Fibroblast of skin of left biceps (primary cell): ENCODE measurements around the gene LEKR1.

Experiments used
- DNase-seq, 2 experiments: peaks; one replicate each; pipeline ENCODE4 v3.0.0-alpha.2; 2013; ENCODE audit warnings: low read depth in 2 of 2

LEKR1 gene

GRCh38 chr3:157058392-157059071 lies 232.4 kb downstream of the LEKR1 start:
- DNase-seq: no peak

GRCh38 chr3:157059181-157059580 lies 233.0 kb downstream of the LEKR1 start:
- no peak for DNase-seq

GRCh38 chr3:157059661-157060060 lies 233.5 kb downstream of the LEKR1 start:
- no peak for DNase-seq

- DNase-seq: no peak
These were observed 235.1 kb downstream of the LEKR1 start for GRCh38 chr3:157061265-157061664.

- DNase-seq: no peak
These were observed 237.3 kb downstream of the LEKR1 start for GRCh38 chr3:157063469-157063868.

GRCh38 chr3:157063926-157064325 lies 237.8 kb downstream of the LEKR1 start:
- DNase-seq: no peak

GRCh38 chr3:157064402-157064801 lies 238.2 kb downstream of the LEKR1 start:
- no peak for DNase-seq

- DNase-seq: no peak
These were observed 239.0 kb downstream of the LEKR1 start for GRCh38 chr3:157065201-157065600.

- peak; percentile 35 to 38 for DNase-seq
These were observed 240.4 kb downstream of the LEKR1 start for GRCh38 chr3:157066335-157067098.

GRCh38 chr3:157067114-157067513 lies 241.0 kb downstream of the LEKR1 start:
- DNase-seq: no peak

- DNase-seq: no peak
These were observed 243.3 kb downstream of the LEKR1 start for GRCh38 chr3:157069406-157069805.

- DNase-seq: no peak
These were observed 243.9 kb downstream of the LEKR1 start for GRCh38 chr3:157069846-157070677.

GRCh38 chr3:157070678-157070999 lies 244.5 kb downstream of the LEKR1 start:
- DNase-seq: no peak

GRCh38 chr3:157071744-157072525 lies 245.8 kb downstream of the LEKR1 start:
- DNase-seq: no peak

- peak in 1 of 2 experiments; percentile 43 for DNase-seq
These were observed 247.7 kb downstream of the LEKR1 start for GRCh38 chr3:157073810-157074209.

- DNase-seq: no peak
These were observed 248.3 kb downstream of the LEKR1 start for GRCh38 chr3:157074490-157074889.

- DNase-seq: no peak
These were observed 248.8 kb downstream of the LEKR1 start for GRCh38 chr3:157074981-157075380.

- no peak for DNase-seq
These were observed 249.7 kb downstream of the LEKR1 start for GRCh38 chr3:157075693-157076420.

GRCh38 chr3:157077565-157077991 lies 251.4 kb downstream of the LEKR1 start:
- no peak for DNase-seq

- DNase-seq: no peak
These were observed 252.1 kb downstream of the LEKR1 start for GRCh38 chr3:157078131-157078810.
